Activated T-helper 1 cell treated with anti-CD3 and anti-CD28 coated beads, Interleukin-2, amount 50 U/mL, for 16 hours (primary cell): ENCODE measurements around the gene PRKAR2B.
A peak's percentile ranks its signal among the peaks of the same experiment; 100 is the strongest.
"Not testable (repeated sequence)": the region's sequence is repeated elsewhere in the genome, so short reads cannot be mapped to it uniquely, and the experiment has no call there.

ENCODE experiments used
- DNase-seq, 2 donors: peaks; one replicate each; pipeline ENCODE4 v3.0.0-alpha.2; 2020; ENCODE audit warnings: low read depth in 1 of 2, low spot score in 1 of 2

Gene PRKAR2B

DNA sequence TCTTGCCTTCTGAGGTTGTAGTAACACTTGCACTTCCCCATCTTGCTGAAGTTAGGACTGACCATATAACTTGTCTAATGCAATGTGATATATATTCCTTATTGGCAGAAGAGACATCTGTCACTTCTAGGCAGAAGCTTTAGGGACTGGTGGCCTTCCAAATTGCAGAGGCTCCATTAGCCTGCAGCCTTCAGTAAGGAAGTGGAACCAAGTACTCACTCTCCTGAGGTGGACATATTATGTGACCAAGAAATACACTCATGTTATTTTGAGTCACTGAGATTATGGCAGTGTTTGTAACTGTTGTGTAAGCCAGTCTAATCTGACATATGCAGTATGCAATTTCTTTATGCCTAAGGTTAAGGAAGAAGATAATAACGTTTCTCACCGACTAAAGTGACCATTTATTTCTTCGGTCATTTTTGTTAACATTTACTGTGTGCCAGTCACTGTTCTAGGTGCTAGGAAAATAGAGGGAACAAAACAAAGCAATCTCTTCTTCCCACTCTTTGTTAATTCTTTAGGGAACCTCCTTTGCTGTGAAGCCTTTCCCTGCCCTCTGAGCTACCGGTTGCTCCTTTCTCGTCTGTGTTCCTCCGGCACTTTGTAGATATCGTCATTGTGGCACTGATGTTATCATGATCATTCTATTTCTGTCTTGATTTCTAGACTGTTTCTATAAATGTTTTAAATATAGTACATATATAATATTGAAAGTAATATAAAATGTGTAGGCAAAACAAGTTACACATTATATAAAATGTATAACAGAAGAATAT, 71.4 kb downstream of the PRKAR2B start:
- no peak for DNase-seq

DNA sequence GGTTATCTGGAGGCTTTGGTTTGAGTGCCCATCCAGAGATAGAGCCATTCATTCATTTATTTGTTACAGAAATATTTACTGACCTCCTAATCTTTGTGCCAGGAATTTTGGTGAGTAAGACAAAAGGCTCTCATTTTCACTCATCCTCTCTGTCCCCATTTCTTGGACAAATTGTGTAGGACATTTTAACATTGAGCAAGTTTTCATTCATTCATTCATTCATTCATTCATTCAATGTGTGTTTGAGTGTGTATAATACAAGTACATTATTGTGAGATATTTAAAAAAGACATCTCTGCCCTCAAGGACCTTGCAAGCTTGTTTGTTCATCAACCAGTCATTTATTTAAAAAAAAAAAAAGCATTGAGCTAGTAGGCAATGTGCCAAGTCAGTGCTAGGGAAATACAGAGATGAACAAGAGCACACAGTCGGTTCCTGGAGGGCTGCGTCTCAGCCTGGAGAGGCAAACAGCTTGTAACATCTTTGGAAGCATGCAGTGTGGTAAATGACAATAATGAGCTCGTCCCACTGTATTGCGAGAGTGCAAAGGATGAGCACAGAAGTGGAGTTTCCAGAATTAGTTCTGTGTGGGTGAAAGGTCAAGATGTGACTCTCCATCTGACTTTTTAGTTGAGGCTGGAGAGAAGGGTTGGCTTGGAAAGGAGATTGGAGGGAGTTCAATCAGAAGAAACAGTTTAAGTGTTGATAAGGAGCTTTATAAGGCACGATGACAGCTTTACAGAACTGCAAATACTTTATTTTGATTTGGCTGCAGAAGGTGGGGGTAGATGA, 73.8 kb downstream of the PRKAR2B start:
- no peak for DNase-seq

DNA sequence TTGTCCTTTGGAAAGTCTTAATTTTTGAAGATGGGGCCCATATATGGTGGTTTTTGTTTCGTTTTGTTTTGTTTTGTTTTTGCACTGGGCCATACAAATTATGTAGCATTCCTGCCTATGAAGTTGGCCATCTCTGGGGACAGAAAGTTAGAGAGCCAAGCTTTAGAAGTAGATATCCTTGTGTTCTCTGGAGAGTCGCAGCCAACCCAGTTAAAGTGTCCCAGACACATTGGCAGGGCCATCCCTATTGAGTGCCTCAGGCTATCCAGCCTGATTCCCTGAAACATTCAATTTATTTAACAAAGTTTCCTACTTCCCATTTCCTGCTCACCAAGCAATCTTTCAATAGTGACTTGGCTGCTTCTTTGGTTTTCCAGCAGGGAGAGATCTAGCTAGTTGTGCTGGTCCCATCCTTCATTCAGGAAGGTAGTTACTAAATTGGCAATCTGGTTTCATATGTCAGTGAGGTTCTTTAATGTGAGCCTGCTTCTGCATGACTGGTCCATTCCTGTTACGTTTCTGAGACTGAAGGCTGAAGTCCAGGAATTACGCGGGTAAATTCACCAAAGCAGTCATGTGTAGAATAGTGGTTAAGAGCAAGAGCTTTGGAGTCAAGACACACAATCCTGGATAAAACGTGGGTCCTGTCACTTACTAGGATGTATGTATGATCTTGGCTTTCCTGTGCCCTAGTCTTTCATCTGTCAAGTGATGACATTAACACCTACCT, 75.0 kb downstream of the PRKAR2B start:
- DNase-seq, result no peak

DNA sequence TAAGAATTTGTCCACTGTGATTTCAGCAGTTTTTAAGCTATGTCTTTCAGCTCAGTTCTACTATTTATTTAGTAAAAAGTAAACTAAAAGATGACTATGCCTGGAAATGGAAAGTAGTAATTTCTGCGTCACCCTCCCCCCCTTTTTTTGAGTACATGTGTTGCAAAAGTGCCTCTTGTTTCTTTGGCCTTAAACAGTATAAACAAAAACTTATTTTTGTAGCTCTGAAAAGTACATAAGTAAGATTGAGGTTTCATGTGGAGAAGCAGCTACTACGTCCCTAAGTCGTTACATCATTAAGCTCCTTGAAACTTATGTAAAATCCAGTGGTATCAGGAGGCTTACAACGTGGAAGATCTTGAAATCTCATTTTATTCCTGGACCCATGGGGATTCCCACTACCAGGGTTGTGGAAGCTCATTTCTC, 78.0 kb downstream of the PRKAR2B start:
- no peak for DNase-seq

DNA sequence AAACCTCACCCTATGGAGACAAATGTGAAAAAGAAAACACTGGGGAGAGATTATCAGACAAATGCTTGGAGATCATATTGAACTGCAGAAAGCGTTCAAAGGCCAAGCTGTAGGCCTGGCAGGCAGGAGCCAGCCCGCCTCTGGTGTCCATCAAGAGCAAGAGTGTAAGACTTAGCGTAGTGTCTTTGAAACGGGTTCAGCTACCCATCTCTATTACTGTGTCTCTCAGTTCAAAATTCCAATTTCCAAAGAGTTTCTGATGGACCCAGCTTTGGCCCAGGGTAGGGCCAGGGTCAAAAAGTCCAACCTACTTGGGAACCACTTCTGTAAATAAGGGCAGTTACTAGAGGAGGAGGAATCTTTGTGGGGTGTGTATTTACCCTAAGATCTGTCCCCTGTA, 78.9 kb downstream of the PRKAR2B start:
- no peak for DNase-seq

DNA sequence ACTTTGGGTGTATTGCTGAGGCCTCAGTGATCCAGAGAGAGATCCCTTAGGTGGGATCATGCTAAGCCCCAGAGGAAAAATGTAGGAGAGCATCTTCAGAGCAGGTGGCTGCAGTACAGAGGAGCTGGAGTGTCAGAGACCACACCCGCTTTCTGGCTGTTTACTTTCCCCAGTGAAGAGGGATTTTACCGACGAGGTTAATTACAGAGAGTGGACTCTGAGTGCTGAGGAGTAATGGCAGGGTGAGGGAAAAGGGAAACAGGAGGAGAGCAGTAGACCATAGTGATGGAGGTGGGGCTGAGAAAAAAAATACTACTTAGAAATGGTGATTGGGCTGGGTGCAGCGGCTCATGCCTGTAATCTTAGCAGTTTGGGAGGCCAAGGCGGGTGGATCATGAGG, 81.0 kb downstream of the PRKAR2B start:
- no peak for DNase-seq

DNA sequence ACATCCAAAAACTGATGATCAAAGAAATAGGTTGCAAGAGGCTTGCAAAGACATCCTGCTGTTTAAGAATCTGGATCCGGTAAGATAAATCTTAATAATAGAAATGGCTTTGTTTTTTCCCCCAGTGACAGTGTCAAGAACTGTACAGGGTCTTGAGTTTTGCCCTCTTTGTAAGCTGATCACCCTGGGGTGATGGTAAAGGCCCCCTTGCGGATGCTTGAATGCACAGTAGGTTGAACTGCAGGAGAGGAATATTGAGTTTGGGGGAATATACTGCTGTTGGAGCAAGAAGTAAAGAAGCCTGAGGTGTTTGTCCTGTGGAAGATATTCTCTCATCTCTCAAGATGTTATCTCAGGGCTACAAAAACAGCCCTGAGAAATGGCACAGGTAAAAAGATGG, 83.7 kb downstream of the PRKAR2B start:
- no peak for DNase-seq

DNA sequence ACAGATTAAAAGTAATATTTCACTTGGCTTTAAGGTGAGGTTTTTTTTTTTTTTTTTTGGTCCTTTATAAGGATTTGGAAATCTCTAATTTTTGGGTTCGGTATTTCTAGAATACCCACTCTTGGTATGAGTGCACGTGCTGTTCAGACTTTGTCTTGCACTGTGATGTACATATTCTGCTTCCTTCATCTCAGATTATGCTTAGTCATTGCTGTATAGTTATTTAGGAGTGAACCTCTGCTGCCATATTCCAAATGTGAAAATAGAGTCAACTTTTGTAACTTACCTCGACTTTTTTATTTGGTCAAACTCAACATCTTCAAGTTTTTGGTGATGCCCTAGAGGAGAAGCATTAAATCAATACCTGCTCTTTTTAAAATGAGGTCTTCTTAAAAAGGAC, 84.2 kb downstream of the PRKAR2B start:
- no peak for DNase-seq

DNA sequence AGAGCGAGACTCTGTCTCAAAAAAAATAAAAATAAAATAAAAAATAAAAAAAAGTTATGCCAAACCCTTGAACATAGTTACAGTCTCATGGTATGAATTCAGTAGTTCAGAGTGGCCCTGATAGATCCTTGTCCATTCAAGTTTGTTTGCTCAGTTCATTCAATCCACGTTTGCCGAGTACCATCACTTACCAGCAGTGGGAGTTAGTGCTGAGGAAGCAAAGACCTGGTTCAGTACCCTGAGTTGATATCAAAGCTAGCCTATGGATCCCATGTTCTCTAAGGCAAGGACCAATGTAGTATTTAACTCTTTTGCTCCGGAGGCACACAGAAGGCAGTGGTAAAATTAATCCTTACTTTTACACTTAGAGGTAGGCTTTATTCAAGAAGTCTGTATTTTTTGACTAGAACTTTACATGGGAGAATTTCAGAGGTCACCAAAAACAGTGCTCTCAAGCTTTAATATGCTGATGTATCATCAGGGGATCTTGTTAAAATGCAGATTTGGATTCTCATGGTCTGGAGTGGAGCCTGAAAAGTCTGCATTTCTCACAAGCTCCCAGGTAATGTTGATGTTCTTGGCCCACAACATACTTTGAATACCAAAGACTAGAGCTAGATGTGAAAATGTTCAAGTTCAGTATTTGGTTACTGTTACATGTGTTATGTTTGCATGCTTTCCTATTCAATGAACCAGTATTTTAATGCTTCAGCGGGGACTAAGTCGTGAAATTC, 86.1 kb downstream of the PRKAR2B start:
- DNase-seq, result no peak

DNA sequence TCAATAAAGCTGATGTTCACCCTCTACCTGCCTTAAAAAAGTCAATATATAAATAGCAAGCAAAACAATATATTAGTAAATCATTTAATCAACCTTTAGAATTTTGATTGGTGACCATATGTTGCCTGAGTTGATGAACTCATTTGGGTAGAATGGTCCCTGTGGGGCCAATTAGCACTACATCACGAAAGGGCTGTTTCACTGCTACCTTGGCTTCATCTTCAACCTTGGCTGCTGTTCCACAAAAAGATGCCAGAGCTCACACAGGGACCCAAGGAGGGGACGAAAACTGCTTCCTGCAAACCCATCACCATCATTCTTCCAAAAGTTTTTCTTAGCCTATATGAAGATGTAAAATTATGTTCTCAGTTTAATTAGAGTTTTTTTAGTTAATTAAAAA, 88.9 kb downstream of the PRKAR2B start:
- DNase-seq, result no peak

DNA sequence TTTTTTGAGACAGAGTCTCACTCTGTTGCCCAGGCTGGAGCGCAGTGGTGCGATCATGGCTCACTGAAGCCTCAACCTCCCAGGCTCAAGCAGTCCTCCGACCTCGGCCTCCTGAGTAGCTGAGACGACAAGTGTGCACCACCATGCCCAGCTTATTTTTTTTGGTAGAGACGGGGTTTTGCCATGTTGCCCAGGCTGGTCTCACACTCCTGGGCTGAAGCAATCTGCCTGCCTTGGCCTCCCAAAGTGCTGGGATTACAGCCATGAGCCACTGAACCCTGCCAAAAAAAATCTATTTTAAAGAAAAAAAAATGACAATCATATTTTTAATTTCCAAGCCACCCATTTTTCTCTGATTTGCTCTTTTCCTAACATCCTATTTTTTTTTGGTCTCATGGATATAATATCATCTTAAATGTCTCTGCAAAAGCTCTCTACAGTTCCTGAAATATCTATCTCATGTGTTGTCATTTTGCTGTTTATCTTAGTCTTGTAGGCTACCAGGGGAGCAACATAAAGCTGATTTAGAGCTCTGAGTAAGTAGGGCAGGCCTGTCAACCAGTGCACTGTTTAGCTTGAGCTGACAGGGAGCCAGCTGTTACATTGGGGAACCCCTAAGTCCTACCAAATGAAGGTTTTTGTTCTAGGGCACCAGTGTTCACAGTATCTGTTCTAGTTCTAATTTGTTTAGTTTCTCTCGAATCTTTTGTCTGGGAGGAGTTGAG, 94.4 kb downstream of the PRKAR2B start:
- DNase-seq, result no peak

DNA sequence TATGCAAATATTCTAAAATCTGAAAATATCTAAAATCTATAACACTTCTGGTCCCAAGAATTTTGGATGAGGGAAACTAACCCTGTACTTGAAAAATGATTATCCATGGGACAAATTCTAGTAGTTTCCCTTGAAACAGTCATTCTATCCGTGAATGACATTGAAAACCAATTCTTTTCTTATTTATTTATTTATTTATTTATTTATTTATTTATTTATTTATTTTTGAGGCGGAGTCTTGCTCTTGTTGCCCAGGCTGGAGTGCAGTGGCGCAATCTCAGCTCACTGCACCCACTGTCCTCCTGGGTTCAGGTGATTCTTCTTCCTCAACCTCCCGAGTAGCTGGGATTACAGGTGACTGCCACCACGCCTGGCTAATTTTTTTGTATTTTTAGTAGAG, 99.4 kb downstream of the PRKAR2B start:
- DNase-seq, result not testable (repeated sequence)

DNA sequence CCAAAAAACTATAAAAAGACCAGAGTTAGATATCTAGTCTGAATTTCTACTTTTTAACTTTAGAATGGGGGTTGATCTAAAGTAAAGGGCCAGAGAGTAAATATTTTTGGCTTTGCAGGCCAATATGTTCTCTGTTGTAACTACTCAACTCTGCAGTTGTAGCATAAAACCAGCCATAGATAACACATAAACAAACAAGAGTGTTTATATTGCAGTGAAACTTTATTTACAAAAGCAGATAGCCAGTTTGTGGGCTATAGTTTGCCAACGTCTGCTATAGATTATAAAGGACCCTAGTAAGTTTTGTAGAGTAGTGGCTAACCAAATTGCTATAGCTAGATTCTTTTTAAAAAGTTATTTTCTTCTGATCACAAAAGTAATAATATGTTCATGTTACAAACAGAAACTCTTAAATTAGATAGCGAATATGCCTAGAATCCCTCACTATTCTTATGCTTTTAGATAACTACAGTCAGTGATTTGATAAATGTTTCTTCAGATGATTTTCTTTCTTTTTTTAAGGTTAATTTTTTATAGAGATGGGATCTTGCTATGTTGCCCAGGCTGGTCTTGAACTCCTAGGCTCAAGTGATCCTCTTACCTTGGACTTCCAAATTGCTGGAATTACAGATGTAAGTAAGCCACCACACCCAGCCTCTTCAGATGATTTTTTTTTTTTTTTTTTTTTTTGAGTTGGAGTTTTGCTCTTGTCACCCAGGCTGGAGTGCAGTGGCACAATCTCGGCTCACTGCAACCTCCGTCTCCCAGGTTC, 100.7 kb downstream of the PRKAR2B start:
- no peak for DNase-seq

DNA sequence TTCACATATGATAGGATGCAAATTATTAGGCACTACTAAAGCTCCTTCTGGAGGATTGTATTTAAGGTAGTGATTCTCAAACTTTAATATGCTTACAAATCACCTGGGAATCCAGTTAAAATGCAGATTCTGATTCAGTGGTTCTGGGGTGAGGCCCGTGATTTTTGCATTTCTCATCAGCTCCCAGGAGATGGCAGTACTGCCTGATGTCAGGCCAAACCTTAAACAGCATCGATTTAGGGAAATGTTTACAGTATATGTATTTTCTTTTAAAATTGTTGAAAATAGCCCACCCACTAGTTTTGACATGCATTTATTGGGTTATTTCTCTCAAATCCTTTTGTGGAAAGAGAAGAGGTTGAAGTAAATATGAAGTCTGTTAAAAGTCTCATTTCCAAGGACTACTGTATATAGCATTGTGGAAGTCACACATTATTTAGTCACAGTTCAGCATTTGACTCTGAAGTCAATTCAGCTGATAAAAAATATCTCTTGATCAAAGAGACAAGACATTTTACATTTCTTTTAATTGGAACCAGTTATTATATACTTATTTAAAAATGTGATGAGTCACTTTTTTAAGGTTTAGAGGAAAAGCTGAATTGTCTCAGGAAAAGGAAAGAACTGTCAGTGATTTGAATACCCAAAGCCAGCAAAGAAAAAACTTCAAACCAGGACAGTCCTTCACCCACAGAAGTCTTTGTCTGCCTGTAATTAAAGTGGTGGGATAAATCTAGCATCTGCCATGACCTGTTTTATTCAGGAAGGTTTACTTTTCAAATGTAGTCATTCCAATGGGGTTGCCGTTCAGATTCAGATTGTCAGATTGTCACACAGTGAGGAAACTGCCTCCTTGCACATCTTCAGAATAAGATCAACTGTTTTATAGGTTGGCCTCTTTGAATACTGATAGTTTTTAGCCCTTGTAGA, 103.2 kb downstream of the PRKAR2B start:
- no peak for DNase-seq

DNA sequence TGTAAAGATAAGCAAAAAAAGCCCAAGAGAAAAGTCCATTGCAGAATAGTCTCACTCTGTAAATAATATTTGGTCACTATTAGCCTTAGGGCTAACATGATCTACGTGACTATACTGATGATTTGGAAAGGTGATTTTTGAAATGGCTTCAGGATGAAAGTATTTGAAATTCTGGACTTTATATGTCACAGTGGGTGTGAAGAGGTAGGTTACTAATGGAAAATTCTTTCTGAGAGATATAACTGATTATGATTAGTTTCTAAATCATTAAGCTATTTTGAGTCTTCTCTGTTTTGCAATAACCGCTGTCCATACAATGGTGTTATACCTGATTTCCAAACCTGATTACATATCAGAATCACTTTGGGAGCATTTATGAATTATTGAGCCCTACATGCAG, 104.2 kb downstream of the PRKAR2B start:
- no peak for DNase-seq

DNA sequence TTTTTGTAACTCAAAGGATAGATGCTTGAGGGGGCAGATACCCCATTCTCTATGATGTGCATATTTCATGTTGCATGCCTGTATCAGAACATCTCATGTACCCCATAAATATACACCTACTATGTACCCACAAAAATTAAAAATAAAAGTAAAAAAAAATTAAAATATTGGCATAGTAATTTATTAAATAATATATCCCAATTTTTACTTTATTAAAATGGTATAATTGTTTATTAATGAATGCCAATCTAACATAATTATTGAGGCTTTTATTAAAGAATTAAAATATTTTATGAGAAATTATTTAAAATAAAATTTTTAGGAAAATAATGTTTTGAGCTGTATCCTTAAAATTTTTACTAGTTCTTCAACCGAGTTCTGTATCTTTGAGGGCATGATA, 105.4 kb downstream of the PRKAR2B start:
- no peak for DNase-seq

DNA sequence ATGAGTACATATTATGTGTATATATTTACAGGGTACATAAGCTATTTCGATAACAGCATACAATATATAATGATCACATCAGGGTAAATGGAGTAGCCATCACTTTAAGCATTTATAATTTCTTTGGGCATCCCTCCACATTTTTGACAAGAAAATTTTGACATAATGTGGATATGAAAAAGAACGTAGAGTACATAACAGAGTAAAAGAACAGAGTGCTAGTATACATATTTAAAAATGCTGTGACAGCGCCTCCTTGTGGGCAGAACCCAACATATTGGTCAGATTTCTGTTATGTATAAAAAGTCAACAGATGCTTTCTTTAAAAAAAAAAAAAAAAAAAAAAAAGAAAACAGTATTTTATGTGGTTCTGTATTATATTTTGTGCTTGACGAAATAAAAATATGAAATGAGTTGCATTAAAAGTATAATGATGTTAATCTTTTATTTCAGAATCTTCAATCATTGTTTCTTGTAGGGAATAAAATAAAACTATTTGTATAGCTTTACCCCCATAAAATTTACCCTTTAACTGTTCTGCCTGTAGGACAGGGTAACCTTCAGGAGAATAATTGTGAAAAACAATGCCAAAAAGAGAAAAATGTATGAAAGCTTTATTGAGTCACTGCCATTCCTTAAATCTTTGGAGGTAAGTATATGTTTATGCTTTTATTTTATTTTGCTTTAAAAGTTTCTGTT, 106.0 kb downstream of the PRKAR2B start:
- DNase-seq, result peak; percentile 55 to 60

DNA sequence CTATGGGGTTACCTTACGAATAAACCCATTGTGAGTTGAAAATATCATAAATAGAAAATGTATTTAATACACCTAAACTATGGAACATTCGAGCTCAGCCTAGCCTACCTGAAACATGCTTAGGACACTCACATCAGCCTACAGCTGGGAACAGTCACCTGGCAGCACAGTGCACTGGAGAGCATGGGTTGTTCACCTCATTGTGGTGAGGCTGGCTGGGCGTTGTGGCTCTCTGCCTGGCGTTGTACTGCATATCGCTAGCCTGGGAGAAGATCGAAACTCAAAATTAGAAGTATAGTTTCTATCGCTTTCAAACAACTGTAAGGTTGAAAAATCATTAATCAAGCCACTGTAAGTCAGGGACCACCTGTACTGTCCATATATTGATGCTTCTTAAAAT, 107.0 kb downstream of the PRKAR2B start:
- no peak for DNase-seq
